CD4-positive, alpha-beta memory T cell (primary cell): ENCODE results near the gene GLS. TPM values are rescaled to one million over a fixed set of nuclear protein-coding genes. Genes with fewer than 3 reads are reported as not detected.
A peak's percentile ranks its signal among the peaks of the same experiment; 100 is the strongest.

ENCODE experiments used
- CTCF ChIA-PET: fragments of 350-600 bp; sonication (Branson Sonifier 250); formaldehyde crosslinking; loops from one replicate; lab custom pipeline; 2021; ENCODE audit warnings: inconsistent platforms; ENCODE audit not compliant: partially characterized antibody; lab: Charles Lee
- POLR2A ChIA-PET: fragments of 350-600 bp; sonication (Branson Sonifier 250); formaldehyde crosslinking; loops from one replicate; lab custom pipeline; 2021; ENCODE audit not compliant: partially characterized antibody; lab: Charles Lee
- DNase-seq, 5 donors: peaks; one replicate each; pipeline versions ENCODE4 v3.0.0 to v3.0.0-alpha.2; 2020 to 2022; ENCODE audit warnings: mixed read lengths in 1 of 5
- H3K27ac ChIP-seq: one replicate; pipeline ENCODE4 v1.7.0; 2013; ENCODE audit warnings: low read depth, low read length
- H3K27me3 ChIP-seq: 2 replicates; pipeline ENCODE4 v1.7.0; 2013; ENCODE audit warnings: mild to moderate bottlenecking, low read length, moderate library complexity; ENCODE audit not compliant: insufficient read depth
- H3K36me3 ChIP-seq: 2 replicates; pipeline ENCODE4 v1.7.0; 2013; ENCODE audit warnings: mild to moderate bottlenecking, low read length, moderate library complexity; ENCODE audit not compliant: insufficient read depth
- H3K4me1 ChIP-seq: 2 replicates; pipeline ENCODE4 v1.7.0; 2013; ENCODE audit warnings: mild to moderate bottlenecking, low read length, moderate library complexity; ENCODE audit not compliant: insufficient read depth
- H3K4me3 ChIP-seq, 2 donors: one replicate each; pipeline ENCODE4 v1.7.0; 2013; ENCODE audit warnings: low read length in 2 of 2, mild to moderate bottlenecking in 1 of 2
- H3K9me3 ChIP-seq, 2 donors: one replicate each; pipeline ENCODE4 v1.7.0; 2013; ENCODE audit warnings: low read length in 2 of 2, control low read depth in 1 of 2; ENCODE audit not compliant: control insufficient read depth in 1 of 2
- H3K27ac Mint-ChIP-seq, 7 donors: one replicate each; pipeline ENCODE4 v1.8.0; 2020 to 2021; ENCODE audit warnings: mixed read lengths in 7 of 7, mild to moderate bottlenecking in 6 of 7, inconsistent platforms in 3 of 7, moderate library complexity in 3 of 7
- H3K27me3 Mint-ChIP-seq, 2 donors: one replicate each; pipeline ENCODE4 v1.8.0; 2020 to 2021; ENCODE audit warnings: mixed read lengths in 2 of 2
- H3K36me3 Mint-ChIP-seq, 2 donors: one replicate each; pipeline ENCODE4 v1.8.0; 2020 to 2021; ENCODE audit warnings: mixed read lengths in 2 of 2, inconsistent platforms in 1 of 2, mild to moderate bottlenecking in 1 of 2
- H3K4me1 Mint-ChIP-seq, 4 donors: one replicate each; pipeline ENCODE4 v1.8.0; 2020 to 2021; ENCODE audit warnings: mixed read lengths in 4 of 4, mild to moderate bottlenecking in 1 of 4
- H3K4me3 Mint-ChIP-seq, 8 donors: one replicate each; pipeline ENCODE4 v1.8.0; 2020 to 2021; ENCODE audit warnings: mixed read lengths in 8 of 8, mild to moderate bottlenecking in 7 of 8, moderate library complexity in 6 of 8, inconsistent platforms in 3 of 8
- H3K9me3 Mint-ChIP-seq, 8 donors: one replicate each; pipeline ENCODE4 v1.8.0; 2020 to 2021; ENCODE audit warnings: mixed read lengths in 8 of 8, mild to moderate bottlenecking in 5 of 8, inconsistent platforms in 3 of 8, moderate library complexity in 1 of 8
- intact Hi-C: fragments of 100-400 bp; cut with micrococcal nuclease; formaldehyde crosslinking; loops from one replicate; pipeline ENCODE4 v1.15.1; 2023
- polyA plus RNA-seq, 2 donors: library from polyadenylated mRNA; unstranded; fragments of 300-500 nt; fragmentation: Illumina TruSeq; gene quantifications; one replicate each; pipeline ENCODE4 v1.2.3, GENCODE V29; 2021
- total RNA-seq, 2 experiments: library from RNA; stranded (reverse); gene quantifications; one replicate each; pipeline ENCODE4 v1.2.3, GENCODE V29; 2021

Gene GLS
- total and polyA plus RNA-seq, 4 experiments from 2014 or later: 27.0 to 208 (median 132) TPM

DNA sequence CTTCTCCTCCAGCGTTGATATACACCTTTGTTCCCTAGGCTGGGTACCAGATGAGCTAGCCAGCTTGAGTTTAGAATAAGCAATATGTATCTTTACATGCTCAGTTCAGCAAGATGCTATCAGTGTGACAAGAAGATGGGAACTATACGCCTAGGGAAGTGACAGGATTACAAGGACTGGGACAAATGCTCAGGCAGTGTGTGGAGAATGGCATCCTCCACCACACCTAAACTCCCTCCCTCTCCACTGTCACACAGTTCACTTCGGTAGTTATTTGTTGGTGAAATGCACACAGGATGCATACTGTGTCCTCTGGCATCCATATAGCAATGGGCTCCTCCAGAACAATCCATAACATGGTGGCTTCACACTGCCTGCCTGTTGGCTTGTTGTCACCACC lies 125.7 kb downstream of the GLS start:
- peak overlapping the region; percentile 18 to 88 (median 56) for H3K27ac Mint-ChIP-seq
- Histone ChIP-seq H3K27me3 (no peaks in the 10 kb centered on the region), H3K4me1 (peaks cover 87% of the 10 kb centered on the region), H3K4me3 (no peak overlapping the region), H3K9me3 (no peaks in the 10 kb centered on the region), H3K27ac (no peak overlapping the region), H3K36me3 (peaks cover 89% of the 10 kb centered on the region)
- ChIA-PET POLR2A (interaction anchor here (1.0 to 4.8 kb wide), 2 partner anchors 7 to 14 kb away, joined by 5 to 35 read pairs; partner anchors contain the start of gene STAT1), CTCF (no interaction called here)
- DNase-seq: no peak
- peak overlapping the region in 2 of 8 donors; percentile 5 to 31 for H3K4me3 Mint-ChIP-seq
- H3K4me1 Mint-ChIP-seq: peaks cover 46 to 90% (median 69%) of the 10 kb centered on the region in 4 donors
- H3K9me3 Mint-ChIP-seq: peaks cover 0 to 8% (median 1%) of the 10 kb centered on the region in 8 donors
- intact Hi-C loops: no loop called here
- H3K36me3 Mint-ChIP-seq: peaks cover 82 to 93% of the 10 kb centered on the region in 2 donors
- no peaks in the 10 kb centered on the region for H3K27me3 Mint-ChIP-seq

GRCh38 chr2:191006997-191007783 lies 126.6 kb downstream of the GLS start:
- Mint-ChIP-seq H3K27ac (peak overlapping the region; percentile 38 to 88 (median 67)), H3K4me3 (peak overlapping the region in 3 of 8 donors; percentile 18 to 66 (median 55)), H3K27me3 (no peaks in the 10 kb centered on the region), H3K4me1 (peaks cover 45 to 91% (median 65%) of the 10 kb centered on the region in 4 donors), H3K9me3 (peaks cover 0 to 8% (median 1%) of the 10 kb centered on the region in 8 donors), H3K36me3 (peaks cover 81 to 90% of the 10 kb centered on the region in 2 donors)
- H3K4me3 ChIP-seq: no peak overlapping the region
- peaks cover 86% of the 10 kb centered on the region for H3K4me1 ChIP-seq
- H3K36me3 ChIP-seq: peaks cover 86% of the 10 kb centered on the region
- intact Hi-C loops: no loop called here
- no peaks in the 10 kb centered on the region for H3K9me3 ChIP-seq
- ChIA-PET CTCF (interaction anchor here (0.8 to 1.7 kb wide), 6 partner anchors 10 to 19 kb away, joined by 3 to 6 read pairs (median 4); no protein-coding TSS in a partner anchor), POLR2A (interaction anchor here (0.9 to 1.9 kb wide), 6 partner anchors 10 to 127 kb away, joined by 3 to 16 read pairs (median 6); partner anchors contain the start of gene GLS)
- peak overlapping the region; percentile 9 for H3K27ac ChIP-seq
- no peak for DNase-seq
- no peaks in the 10 kb centered on the region for H3K27me3 ChIP-seq

GRCh38 chr2:191008286-191008685 lies 127.7 kb downstream of the GLS start:
- H3K27me3 ChIP-seq: no peaks in the 10 kb centered on the region
- DNase-seq: no peak
- peaks cover 41 to 83% (median 57%) of the 10 kb centered on the region in 4 donors for H3K4me1 Mint-ChIP-seq
- no peak overlapping the region for H3K4me3 ChIP-seq
- peak overlapping the region; percentile 18 to 78 (median 50) for H3K4me3 Mint-ChIP-seq
- ChIA-PET CTCF (interaction anchor here (0.8 to 1.7 kb wide), 6 partner anchors 11 to 20 kb away, joined by 3 to 6 read pairs (median 4); no protein-coding TSS in a partner anchor), POLR2A (interaction anchor here (0.9 to 1.9 kb wide), 5 partner anchors 11 to 128 kb away, joined by 3 to 16 read pairs (median 6); partner anchors contain the start of gene GLS)
- peaks cover 72 to 79% of the 10 kb centered on the region in 2 donors for H3K36me3 Mint-ChIP-seq
- intact Hi-C loops: loop anchor here (2.0 kb wide), 1 partner anchor 15 kb away; no protein-coding TSS in a partner anchor
- H3K36me3 ChIP-seq: peaks cover 75% of the 10 kb centered on the region
- peak overlapping the region; percentile 15 for H3K27ac ChIP-seq
- H3K9me3 Mint-ChIP-seq: peaks cover 0 to 8% (median 1%) of the 10 kb centered on the region in 8 donors
- peak overlapping the region; percentile 16 to 90 (median 75) for H3K27ac Mint-ChIP-seq
- H3K27me3 Mint-ChIP-seq: no peaks in the 10 kb centered on the region
- peaks cover 85% of the 10 kb centered on the region for H3K4me1 ChIP-seq
- H3K9me3 ChIP-seq: no peaks in the 10 kb centered on the region

DNA sequence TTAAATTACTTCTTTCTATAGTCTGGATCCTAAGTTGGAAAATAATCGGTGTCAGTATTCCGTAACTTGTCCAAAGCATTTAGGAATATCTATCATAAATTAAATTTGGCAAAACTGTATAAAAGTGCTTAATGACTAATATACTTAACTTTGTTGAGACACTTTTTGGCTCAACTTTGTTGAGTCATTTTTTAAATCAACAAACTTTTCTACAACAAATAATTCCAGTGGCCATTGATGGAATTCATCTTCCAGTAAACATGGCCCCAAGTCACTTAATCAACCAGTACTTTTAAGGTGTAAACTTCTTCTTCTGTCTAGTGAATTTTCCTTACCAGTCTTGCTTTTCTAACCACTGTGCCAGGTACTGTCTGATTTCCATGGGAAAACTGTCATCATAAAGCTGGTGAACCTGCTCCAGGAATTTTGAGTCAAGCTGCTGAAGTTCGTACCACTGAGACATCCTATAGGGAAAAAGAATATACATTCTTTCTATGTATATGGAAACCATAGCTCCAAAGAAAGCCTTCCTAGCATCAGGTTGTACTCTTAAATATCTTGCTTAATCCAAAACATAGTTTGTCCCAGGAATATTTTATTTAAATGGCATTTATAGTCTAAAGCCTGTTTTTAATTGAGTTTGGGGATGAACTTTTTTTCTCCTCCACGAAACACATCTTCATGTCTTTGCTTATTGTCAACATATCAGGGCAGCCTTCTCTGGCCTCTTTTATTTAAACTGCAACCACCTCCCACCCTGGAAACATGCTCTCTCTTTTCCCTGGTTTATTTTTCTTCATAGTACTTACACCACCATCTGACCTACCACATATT lies 129.1 kb downstream of the GLS start:
- Mint-ChIP-seq H3K4me1 (peaks cover 35 to 69% (median 47%) of the 10 kb centered on the region in 4 donors), H3K36me3 (peaks cover 57 to 64% of the 10 kb centered on the region in 2 donors), H3K4me3 (peak overlapping the region; percentile 22 to 63 (median 50)), H3K9me3 (peaks cover 0 to 4% (median 0%) of the 10 kb centered on the region in 8 donors), H3K27me3 (no peaks in the 10 kb centered on the region), H3K27ac (peak overlapping the region in 5 of 7 donors; percentile 17 to 89 (median 76))
- Histone ChIP-seq H3K27ac (peak overlapping the region; percentile 27), H3K9me3 (no peaks in the 10 kb centered on the region), H3K36me3 (peaks cover 60% of the 10 kb centered on the region), H3K4me1 (peaks cover 87% of the 10 kb centered on the region), H3K27me3 (no peaks in the 10 kb centered on the region), H3K4me3 (no peak overlapping the region)
- intact Hi-C loops: loop anchor here (2.0 to 10.0 kb wide), 5 partner anchors 13 to 1345 kb away; partner anchors contain the start of genes ASNSD1, MFSD6, NAB1 and ORMDL1
- DNase-seq: no peak
- ChIA-PET POLR2A (interaction anchor here (4.0 to 6.7 kb wide), 2 partner anchors 11 to 17 kb away, joined by 38 to 155 read pairs; no protein-coding TSS in a partner anchor), CTCF (interaction anchor here (1.0 to 1.5 kb wide), 2 partner anchors 10 to 20 kb away, joined by 3 to 4 read pairs; no protein-coding TSS in a partner anchor)

DNA sequence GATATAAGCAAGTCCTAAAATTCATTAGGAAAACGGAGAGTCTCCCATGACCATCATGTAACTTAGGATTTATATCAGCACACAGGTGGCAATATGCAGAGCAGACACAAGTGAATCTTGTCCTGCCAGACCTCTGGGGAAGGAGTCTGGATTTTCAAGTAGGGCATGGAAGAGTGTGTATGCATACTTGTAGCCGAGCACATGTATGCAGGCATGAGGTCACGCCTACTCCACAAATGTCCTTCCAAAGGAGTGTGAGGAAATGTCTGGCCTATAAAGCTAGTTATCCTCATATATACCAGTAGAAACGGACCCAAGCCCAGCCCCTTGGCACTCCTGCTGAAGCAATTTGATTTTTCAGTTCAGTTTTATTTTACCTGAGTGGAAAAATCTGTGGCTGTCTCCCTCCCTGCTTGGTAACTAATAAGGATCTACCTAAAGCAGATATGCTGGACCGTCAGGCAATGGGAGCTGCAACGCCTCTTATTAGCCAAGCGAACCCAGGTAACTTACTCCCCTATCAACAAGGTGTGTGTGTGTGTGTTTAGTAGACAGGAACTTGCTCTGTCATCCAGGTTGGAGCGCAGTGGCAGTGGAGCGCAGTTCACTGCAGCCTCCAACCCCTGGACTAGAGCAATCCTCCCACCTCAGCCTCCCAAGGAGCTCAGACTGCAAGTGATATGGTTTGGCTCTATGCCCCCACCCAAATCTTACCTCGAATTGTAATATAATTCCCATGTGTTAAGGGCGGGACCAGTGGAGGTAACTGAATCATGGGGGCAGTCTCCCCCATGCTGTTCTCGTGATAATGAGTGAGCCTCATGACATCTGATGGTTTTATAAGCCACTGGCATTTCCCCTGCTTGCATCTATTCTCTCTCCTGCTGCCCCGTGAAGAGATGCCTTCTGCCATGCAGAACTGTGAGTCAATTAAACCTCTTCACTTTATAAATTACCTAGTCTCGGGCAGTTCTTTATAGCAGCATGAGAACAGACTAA lies 130.6 kb downstream of the GLS start:
- H3K27me3 Mint-ChIP-seq: no peaks in the 10 kb centered on the region
- Histone ChIP-seq H3K27ac (peak overlapping the region; percentile 89), H3K4me1 (peaks cover 85% of the 10 kb centered on the region), H3K27me3 (no peaks in the 10 kb centered on the region), H3K9me3 (no peaks in the 10 kb centered on the region), H3K4me3 (peak overlapping the region; percentile 32 to 95), H3K36me3 (peaks cover 46% of the 10 kb centered on the region)
- H3K4me3 Mint-ChIP-seq: no peak overlapping the region
- ChIA-PET POLR2A (interaction anchor here (0.7 to 6.7 kb wide), 12 partner anchors 7 to 1105 kb away, joined by 3 to 155 read pairs (median 14); partner anchors contain the start of genes GLS and STAT4), CTCF (interaction anchor here (1.2 to 4.2 kb wide), 7 partner anchors 9 to 161 kb away, joined by 3 to 28 read pairs (median 7); no protein-coding TSS in a partner anchor)
- peaks cover 0 to 4% (median 0%) of the 10 kb centered on the region in 8 donors for H3K9me3 Mint-ChIP-seq
- H3K36me3 Mint-ChIP-seq: peaks cover 43 to 51% of the 10 kb centered on the region in 2 donors
- intact Hi-C loops: loop anchor here (10.0 kb wide), 4 partner anchors 366 to 1346 kb away; partner anchors contain the start of genes ASNSD1, MFSD6, NAB1 and ORMDL1
- peak overlapping the region in 6 of 7 donors; percentile 76 to 91 (median 82) for H3K27ac Mint-ChIP-seq
- H3K4me1 Mint-ChIP-seq: peaks cover 32 to 55% (median 39%) of the 10 kb centered on the region in 4 donors
- DNase-seq: peak in 1 of 5 donors; percentile 57
